HG03469 (cell line): ENCODE measurements around the gene CD2BP2.

ENCODE experiments used
- ATAC-seq: cut with Tn5 transposase; IDR thresholded peaks from one replicate; pipeline ENCODE4 v1.9.1; 2021; ENCODE audit warnings: mild to moderate bottlenecking, moderate library complexity, moderate number of reproducible peaks; ENCODE audit not compliant: unreplicated experiment

The CD2BP2 gene

DNA sequence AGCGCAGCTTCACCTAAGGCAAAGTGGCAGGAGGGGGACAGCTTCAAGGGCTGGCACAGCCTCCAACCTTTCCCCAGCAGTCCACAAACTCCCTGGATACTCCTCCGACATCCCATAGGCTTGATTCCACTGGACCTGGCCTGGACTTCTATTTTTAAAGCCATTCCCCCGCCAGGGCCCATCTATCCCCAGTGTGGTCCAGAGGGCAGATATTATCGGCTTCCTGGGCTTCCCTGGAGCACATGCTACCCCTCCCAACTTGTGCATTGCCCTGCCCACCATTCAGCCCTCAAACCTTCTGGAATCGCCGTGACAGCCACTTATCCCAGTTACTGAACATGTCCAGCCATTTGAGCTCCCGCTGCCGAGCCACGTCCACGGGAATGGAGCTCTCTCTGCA, 10.1 kb upstream of the CD2BP2 start:
- no peak for ATAC-seq

DNA sequence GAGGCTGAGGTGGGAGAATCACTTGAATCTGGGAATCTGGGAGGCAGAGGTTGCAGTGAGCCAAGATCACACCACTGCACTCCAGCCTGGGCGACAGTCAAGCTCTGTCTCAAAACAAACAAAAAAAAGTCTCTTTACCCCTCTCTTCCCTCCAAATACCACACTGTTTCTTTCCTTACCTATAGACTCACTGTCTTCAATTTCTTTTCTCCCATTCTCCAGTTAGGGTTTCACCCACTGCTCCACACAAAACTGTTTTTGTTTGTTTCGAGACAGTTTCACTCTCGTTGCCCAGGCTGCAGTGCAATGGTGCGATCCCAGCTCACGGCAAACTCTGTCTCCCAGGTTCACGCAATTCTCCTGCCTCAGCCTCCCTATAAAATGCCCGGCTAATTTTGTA, 6.1 kb upstream of the CD2BP2 start:
- no peak for ATAC-seq

DNA sequence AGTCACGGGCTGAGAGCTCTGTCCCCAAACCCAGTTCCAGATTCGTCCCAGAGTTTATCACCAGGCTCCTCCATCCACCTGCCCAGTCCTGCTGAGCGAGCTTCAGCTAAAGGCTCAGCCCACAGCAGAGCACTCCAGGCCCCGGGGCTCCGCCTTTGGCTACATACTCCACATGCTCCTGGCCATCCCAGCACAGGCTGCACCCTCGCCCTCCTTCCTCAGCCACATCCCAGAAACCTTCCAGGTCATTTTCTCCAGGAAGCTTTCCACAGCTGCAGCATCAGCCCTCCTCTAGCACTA, 4.7 kb upstream of the CD2BP2 start:
- ATAC-seq = no peak

DNA sequence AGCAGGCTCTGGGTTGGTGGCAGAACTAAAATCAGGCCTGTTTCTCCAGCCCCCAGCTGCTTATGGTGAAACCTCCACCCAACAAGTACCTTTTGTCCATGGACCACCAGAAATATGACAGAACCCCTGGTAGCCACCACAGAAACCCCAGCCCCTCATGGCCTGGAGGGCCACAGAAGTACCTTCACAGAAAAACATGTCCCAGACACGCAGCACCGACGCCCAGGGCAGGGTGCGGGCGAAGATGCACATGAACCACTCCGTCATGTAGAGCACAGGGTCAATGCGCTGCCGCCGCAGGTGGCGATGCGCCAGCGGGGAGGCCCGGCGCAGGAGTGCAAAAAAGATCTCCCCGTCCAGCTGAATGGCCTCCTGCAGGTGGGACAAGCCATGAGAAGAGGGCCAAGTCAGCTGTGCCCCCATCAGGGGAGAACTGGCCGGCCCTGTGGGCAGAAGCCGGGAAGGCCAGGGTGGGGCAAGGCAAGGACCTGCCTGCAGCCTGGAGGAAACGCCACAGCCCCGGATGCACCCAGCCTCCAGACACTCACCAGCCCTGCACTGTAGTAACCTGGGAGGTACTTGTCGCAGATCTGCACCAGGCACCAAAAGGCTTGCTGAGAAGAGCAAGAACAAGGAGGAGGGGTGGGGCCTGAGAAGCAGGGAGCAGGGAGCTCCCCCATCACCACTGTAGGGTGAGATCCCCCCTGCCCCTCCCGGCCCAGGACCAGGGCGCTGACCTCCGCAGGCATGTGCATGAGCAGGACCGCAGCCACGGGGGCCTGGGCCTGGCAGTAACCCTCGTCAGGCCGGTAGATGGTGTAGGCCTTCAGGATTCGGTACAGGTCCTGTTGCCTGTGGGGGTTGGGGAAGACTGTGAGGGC, 4.1 kb upstream of the CD2BP2 start:
- ATAC-seq = no peak

- ATAC-seq = no peak
Measured at GRCh38 chr16:30358577-30358936, 3.4 kb upstream of the CD2BP2 start.

DNA sequence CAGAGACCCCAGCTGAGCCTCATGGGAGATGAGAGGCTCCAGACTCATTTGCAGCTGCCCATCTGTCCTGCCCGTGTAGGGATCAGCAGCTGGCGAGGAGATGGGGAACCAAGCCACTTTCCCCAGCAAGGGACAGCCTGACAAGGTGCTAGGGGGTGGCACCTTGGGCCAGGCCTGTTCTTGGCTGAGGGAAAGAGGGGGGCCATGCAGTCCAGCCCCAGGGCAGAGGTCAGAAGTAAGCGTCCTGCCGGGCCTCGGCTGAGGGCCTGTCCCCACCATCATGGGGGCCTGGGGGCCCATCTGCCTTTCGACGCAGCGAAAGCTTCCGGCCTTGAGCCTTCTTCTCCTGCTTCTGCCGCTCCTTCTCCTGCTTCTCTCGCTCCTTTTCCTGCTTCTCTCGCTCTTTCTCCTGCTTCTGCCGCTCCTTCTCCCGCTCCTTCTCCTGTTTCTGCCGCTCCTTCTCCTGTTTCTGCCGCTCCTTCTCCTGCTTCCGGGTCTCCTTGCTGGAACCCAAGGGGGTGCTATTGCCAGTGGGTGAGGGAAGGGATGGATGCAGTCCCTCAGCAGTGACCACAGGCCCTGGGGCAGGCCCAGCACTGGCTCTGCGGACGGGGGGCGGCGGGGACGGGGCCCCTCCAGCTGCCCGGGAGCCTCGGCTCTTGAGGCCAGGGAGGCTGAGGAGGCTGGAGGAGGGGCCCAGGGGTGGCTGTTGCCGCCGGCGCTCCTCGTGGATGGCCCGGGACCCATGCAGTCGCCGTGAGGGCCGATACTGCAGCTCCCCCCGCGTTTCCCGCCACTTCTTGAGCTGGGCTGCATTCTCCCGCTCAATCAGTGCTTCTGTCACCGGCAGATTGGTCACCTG, 2.8 kb upstream of the CD2BP2 start:
- no peak for ATAC-seq

DNA sequence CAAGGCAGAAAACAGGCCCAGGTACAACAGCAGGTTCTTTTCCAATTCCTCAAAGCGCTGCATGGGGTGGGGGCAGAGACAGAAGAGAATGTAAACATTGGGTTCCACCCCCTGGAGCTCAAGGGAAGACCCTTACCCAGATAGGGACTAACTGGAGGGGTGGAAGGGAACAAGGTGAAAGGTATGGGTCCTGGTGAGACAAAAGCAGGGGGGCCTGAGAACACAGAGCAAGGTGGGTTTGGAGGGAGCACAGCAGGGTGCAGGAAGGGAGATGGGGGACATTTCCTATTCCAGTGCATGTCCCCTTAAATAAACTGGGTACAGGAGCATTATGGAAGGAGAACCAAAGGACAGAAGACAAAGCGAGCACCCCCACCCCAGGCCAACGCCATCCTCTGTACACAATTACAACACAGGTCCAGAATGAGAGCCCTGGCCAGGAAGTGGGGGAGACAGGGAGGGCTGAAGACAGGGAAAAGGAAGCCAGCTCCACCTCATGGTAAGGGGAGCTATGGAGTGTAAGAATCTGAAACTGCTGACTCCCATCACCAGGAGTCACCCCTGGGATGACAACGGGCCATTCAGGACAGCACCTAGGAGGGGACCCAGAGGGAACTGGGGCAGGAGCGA, 2.1 kb upstream of the CD2BP2 start:
- no peak for ATAC-seq

GRCh38 chr16:30356401-30357084, 1.4 kb upstream of the CD2BP2 start:
- ATAC-seq = no peak

GRCh38 chr16:30355954-30356308, 823 bp upstream of the CD2BP2 start:
- no peak for ATAC-seq

DNA sequence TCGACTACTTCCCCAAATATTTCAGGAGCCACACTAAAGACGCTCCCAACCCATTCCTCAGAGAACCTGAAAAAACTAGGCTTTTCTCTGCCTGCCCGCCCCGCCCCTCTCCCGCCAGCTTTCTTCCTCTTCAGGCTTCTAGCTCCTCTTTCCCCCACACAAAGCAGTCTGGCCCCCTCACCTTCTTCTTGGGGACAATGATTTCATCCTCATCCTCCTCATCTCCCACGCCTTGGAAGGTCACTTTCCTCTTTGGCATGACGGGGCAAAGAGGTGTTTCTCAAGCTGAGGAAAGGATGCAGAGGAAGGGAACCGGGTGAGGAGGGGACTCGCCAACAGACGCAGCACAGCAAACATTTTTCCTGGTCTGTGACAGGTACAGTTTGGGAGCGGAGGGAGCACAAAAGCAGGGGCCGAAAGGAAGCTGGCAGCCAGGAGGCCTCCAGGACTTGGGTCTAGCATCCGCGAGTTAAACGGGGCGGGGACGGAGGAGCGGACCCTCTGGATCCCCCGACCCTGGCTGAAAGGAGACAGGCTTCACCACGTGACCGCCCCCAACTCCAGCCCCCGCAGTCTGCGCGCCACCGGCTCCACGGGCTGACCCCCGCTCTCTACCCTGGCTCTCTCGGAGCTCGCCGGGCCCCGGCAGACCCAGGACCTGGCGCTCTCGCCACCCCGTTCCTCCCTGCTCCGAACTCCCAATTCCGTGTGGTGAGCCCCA, 525 bp downstream of the CD2BP2 start:
- no peak for ATAC-seq

DNA sequence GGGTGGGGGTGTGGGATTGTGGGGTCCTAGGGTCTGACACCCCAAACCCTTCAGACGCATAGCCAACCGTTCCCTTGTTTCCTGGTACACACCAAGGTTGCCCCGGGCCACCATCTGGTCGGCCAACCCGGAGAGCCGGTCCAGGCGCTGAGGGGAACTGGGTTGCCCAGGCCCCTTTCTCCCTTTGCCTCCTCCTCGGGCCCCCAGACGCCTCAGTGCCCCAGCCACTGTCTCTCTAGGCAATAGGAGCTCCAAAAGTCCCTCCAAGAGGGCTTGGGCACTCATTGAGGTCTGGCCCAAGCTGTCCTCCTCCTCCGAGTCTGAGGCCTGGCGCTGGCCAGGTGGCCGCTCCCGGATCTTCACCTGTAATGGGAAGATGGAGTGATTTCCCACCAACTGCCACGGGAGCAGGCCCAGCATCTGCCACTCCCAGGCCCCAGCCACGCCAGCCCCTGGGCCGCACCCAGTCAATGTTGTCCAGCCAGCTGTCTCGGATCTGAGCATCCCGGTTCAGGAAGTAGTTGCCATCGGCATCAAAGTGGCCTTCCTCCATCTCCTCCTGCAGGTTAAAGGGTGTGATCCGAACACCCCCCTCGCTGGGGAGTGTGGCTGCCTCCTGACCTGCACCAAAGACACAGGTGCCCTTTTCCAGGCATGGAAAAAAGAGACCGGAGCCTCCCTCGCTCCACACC, 1.5 kb downstream of the CD2BP2 start:
- ATAC-seq = no peak

DNA sequence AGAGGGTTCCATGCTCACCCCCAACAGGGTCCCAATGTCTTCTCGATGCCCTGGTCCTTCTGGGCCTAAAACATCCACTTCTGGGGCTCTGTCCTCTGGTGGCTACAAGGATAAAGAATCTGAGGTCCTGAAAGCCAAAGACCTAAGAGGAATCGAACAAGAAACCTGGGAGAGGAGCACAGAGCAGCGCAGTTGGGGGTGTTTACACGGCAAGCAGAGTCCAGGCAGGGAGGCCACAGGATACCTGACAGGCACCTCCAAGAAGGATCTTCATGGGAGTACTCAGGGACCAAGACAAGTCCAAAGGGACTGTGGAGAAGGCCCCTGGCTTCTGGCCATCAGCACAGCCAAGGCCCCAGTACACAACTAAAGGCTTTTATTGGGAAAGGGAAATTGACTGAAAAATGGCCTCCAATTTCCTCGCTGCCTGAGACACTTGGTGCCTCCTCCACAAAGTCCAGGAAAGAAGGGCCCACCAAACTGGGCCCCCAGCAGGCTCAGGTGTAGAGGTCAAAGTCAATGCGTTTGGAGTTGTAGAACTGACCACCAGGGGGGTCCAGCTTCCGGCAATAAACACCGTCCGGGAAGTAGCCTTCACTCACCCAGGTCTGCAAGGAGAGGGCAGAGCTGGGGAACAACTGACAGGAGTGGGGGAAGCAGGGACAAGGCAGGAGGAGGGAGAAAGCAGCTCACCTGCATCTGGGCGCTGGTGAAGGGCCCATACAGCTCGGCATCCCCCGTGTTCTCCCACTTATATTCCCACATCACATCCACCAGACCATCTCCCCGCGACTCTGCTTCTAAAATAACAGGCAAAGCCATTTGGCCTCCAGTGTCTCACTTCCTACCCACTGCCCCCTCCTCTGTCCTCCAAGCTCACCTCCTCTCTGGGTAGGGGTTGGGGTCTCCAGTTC, 2.4 kb downstream of the CD2BP2 start:
- no peak for ATAC-seq

- no peak for ATAC-seq
Measured at GRCh38 chr16:30351586-30352419, 3.3 kb downstream of the CD2BP2 start.

DNA sequence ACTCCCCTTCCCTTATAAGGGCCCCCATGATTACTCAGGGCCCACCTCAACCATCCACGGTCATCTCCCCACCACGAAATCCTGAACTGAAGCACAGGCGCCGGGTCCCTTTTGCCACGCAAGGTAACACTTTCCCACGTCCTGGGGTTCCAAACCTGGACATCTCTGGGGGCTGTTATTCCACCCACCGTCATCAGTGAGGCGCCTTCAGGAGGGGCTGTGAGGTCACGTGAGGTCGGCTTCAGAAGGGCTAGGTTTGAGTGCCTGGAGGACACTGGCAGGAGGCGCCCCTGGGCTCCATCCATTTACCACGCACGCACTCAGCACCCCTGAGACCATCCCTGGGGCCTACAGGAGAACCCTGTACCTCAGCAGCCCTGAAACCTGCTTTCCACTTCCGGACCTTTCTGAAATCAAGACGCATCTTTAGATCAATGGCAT, 4.1 kb downstream of the CD2BP2 start:
- ATAC-seq = no peak

- peak; percentile 39 for ATAC-seq
Measured at GRCh38 chr16:30350134-30350871, 4.8 kb downstream of the CD2BP2 start.

- ATAC-seq = no peak
Measured at GRCh38 chr16:30349675-30350074, 5.4 kb downstream of the CD2BP2 start.

GRCh38 chr16:30348929-30349328, 6.2 kb downstream of the CD2BP2 start:
- no peak for ATAC-seq
